H1 (cell line): ENCODE measurements around the gene CGNL1. TPM values are rescaled to one million over a fixed set of nuclear protein-coding genes. Genes with fewer than 3 reads are reported as not detected.

Experiments used
- CTCF ChIA-PET: fragments of 300-600 bp; sonication (Branson Sonifier 250); formaldehyde crosslinking; loops from one replicate; lab custom pipeline; 2021; ENCODE audit not compliant: partially characterized antibody; lab: Charles Lee
- POLR2A ChIA-PET: fragments of 300-600 bp; sonication (Branson Sonifier 250); formaldehyde crosslinking; loops from one replicate; lab custom pipeline; 2021; ENCODE audit warnings: inconsistent platforms; ENCODE audit not compliant: partially characterized antibody; lab: Charles Lee
- DNase-seq, 2 experiments: peaks; one replicate each; pipeline versions ENCODE4 v3.0.0 to v3.0.0-alpha.2; 2010 to 2022; ENCODE audit warnings: low spot score in 2 of 2, low read depth in 1 of 2, mixed read lengths in 1 of 2
- FAIRE-seq: peaks from 2 replicates; lab custom pipeline; 2011; peaks lifted over from hg19 to GRCh38; lab: Jason Lieb, UNC
- H2AFZ ChIP-seq: 2 replicates; pipeline ENCODE4 v1.8.1; 2012; ENCODE audit warnings: low read length, inconsistent platforms
- H2AK5ac ChIP-seq: 2 replicates; pipeline ENCODE4 v1.6.1; 2013; ENCODE audit warnings: low read depth, low read length
- H2BK120ac ChIP-seq: replicated peaks from 2 replicates; pipeline ENCODE3; 2013; ENCODE audit warnings: low read depth, low read length, inconsistent platforms
- H2BK12ac ChIP-seq: 2 replicates; pipeline ENCODE4 v1.6.1; 2013; ENCODE audit warnings: low read depth, low read length
- H2BK15ac ChIP-seq: 2 replicates; pipeline ENCODE4 v1.6.1; 2013; ENCODE audit warnings: low read length
- H2BK20ac ChIP-seq: 2 replicates; pipeline ENCODE4 v1.6.1; 2013; ENCODE audit warnings: low read length
- H2BK5ac ChIP-seq: 2 replicates; pipeline ENCODE4 v1.6.1; 2013; ENCODE audit warnings: low read depth, low read length
- H3K14ac ChIP-seq: 2 replicates; pipeline ENCODE4 v1.6.1; 2013; ENCODE audit warnings: inconsistent platforms; ENCODE audit not compliant: insufficient read length
- H3K18ac ChIP-seq: 2 replicates; pipeline ENCODE4 v1.6.1; 2013; ENCODE audit warnings: low read length; ENCODE audit errors: extremely low read depth
- H3K23ac ChIP-seq: 2 replicates; pipeline ENCODE4 v1.6.1; 2013; ENCODE audit warnings: inconsistent platforms; ENCODE audit not compliant: insufficient read length
- H3K23me2 ChIP-seq: 2 replicates; pipeline ENCODE4 v1.6.1; 2013; ENCODE audit warnings: low read depth, low read length
- H3K27ac ChIP-seq: 2 replicates; pipeline ENCODE4 v1.6.1; 2011; ENCODE audit warnings: low read depth, low read length, inconsistent platforms
- H3K27me3 ChIP-seq, 4 experiments: replicated peaks in 1 of 4; 1 replicate in 1 of 4; 2 replicates in 3 of 4; pipeline versions ENCODE4 v1.6.1 to v1.8.1; 2011 to 2013; ENCODE audit warnings: low read length in 3 of 4, mild to moderate bottlenecking in 3 of 4, inconsistent platforms in 2 of 4, mixed read lengths in 2 of 4, moderate library complexity in 1 of 4; ENCODE audit not compliant: control insufficient read depth in 3 of 4, insufficient read depth in 3 of 4; ENCODE audit errors: extremely low read depth in 1 of 4
- H3K36me3 ChIP-seq, 4 experiments: 2 replicates each; pipeline versions ENCODE4 v1.6.1 to v1.8.1; 2011 to 2013; ENCODE audit warnings: mild to moderate bottlenecking in 4 of 4, low read length in 3 of 4, moderate library complexity in 2 of 4, control low read depth in 1 of 4, inconsistent platforms in 1 of 4; ENCODE audit not compliant: insufficient read depth in 4 of 4, control insufficient read depth in 2 of 4
- H3K4ac ChIP-seq: replicated peaks from 2 replicates; pipeline ENCODE3; 2013; ENCODE audit warnings: low read length, low read depth, mixed read lengths, inconsistent platforms; ENCODE audit not compliant: insufficient read length
- H3K4me1 ChIP-seq, 4 experiments: replicated peaks in 1 of 4; 1 replicate in 1 of 4; 2 replicates in 3 of 4; pipeline versions ENCODE4 v1.6.1 to v1.8.1; 2011 to 2013; ENCODE audit warnings: low read length in 3 of 4, inconsistent platforms in 2 of 4, mixed read lengths in 1 of 4; ENCODE audit not compliant: insufficient read depth in 4 of 4, control insufficient read depth in 3 of 4
- H3K4me2 ChIP-seq, 2 experiments: 2 replicates each; pipeline versions ENCODE4 v1.6.1 to v1.8.1; 2011 to 2013; ENCODE audit warnings: low read depth in 2 of 2, low read length in 2 of 2, control low read depth in 1 of 2, inconsistent platforms in 1 of 2, mild to moderate bottlenecking in 1 of 2; ENCODE audit not compliant: insufficient read depth in 1 of 2
- H3K4me3 ChIP-seq, 4 experiments: fragments of 200-600, 300-600 bp in 1 of 4; sonication (generic), shearing (Covaris generic), sonication (Bioruptor Twin) in 1 of 4; 2 replicates each; pipeline versions ENCODE4 v1.5.1 to v1.8.1; 2011 to 2016; ENCODE audit warnings: low read length in 4 of 4, low read depth in 3 of 4, control low read depth in 2 of 4, inconsistent platforms in 2 of 4, mild to moderate bottlenecking in 2 of 4, mixed read lengths in 1 of 4, moderate library complexity in 1 of 4; ENCODE audit not compliant: insufficient read depth in 2 of 4; ENCODE audit errors: extremely low read depth in 1 of 4
- H3K56ac ChIP-seq: replicated peaks from 2 replicates; pipeline ENCODE3; 2013; ENCODE audit warnings: low read depth, mild to moderate bottlenecking, mixed read lengths, low read length, inconsistent platforms; ENCODE audit not compliant: insufficient read length
- H3K79me1 ChIP-seq: 2 replicates; pipeline ENCODE4 v1.6.1; 2013; ENCODE audit warnings: low read depth, low read length, control low read depth
- H3K79me2 ChIP-seq, 2 experiments: 2 replicates each; pipeline versions ENCODE4 v1.6.1 to v1.8.1; 2012 to 2013; ENCODE audit warnings: low read length in 2 of 2, mild to moderate bottlenecking in 2 of 2, inconsistent platforms in 1 of 2; ENCODE audit not compliant: insufficient read depth in 2 of 2, control insufficient read depth in 1 of 2
- H3K9ac ChIP-seq, 4 experiments: replicated peaks in 1 of 4; 1 replicate in 1 of 4; 2 replicates in 3 of 4; pipeline versions ENCODE4 v1.6.1 to v1.8.1; 2011 to 2013; ENCODE audit warnings: low read depth in 3 of 4, low read length in 3 of 4, control low read depth in 2 of 4, mild to moderate bottlenecking in 2 of 4, moderate library complexity in 2 of 4, inconsistent platforms in 1 of 4; ENCODE audit errors: extremely low read depth in 1 of 4
- H3K9me3 ChIP-seq, 2 experiments: 2 replicates each; pipeline versions ENCODE4 v1.6.1 to v1.8.1; 2012 to 2013; ENCODE audit warnings: mild to moderate bottlenecking in 2 of 2, moderate library complexity in 2 of 2, control low read depth in 1 of 2, inconsistent platforms in 1 of 2, low read depth in 1 of 2, low read length in 1 of 2, mixed read lengths in 1 of 2; ENCODE audit not compliant: insufficient read depth in 2 of 2
- H4K20me1 ChIP-seq, 2 experiments: replicated peaks in 1 of 2; 2 replicates each; pipeline versions ENCODE3 to v1.8.1; 2011 to 2013; ENCODE audit warnings: inconsistent platforms in 2 of 2, low read length in 2 of 2, mild to moderate bottlenecking in 1 of 2; ENCODE audit not compliant: insufficient read depth in 2 of 2, control insufficient read depth in 1 of 2
- H4K5ac ChIP-seq: 2 replicates; pipeline ENCODE4 v1.6.1; 2013; ENCODE audit warnings: low read length, low read depth, mixed read lengths, inconsistent platforms; ENCODE audit not compliant: insufficient read length
- H4K8ac ChIP-seq: 2 replicates; pipeline ENCODE4 v1.8.0; 2013; ENCODE audit warnings: mild to moderate bottlenecking, moderate library complexity, low read length, inconsistent platforms; ENCODE audit not compliant: insufficient read depth; ENCODE audit errors: extremely low read depth
- H4K91ac ChIP-seq: replicated peaks from 2 replicates; pipeline ENCODE3; 2013; ENCODE audit warnings: low read length, mixed read lengths, inconsistent platforms; ENCODE audit not compliant: insufficient read length
- CHD1 ChIP-seq: IDR thresholded peaks from 2 replicates; pipeline ENCODE4 v1.6.1; 2012; ENCODE audit warnings: low read depth, low read length, improper control_type of control experiment
- CHD2 ChIP-seq: IDR thresholded peaks from 2 replicates; pipeline ENCODE4 v1.6.1; 2012; ENCODE audit warnings: low read length, improper control_type of control experiment
- NRF1 ChIP-seq: IDR thresholded peaks from 2 replicates; pipeline ENCODE4 v1.6.1; 2011; ENCODE audit warnings: mild to moderate bottlenecking, low read depth, low read length, improper control_type of control experiment
- SIRT6 ChIP-seq: IDR thresholded peaks from one replicate; pipeline ENCODE4 v1.7.1; 2012; ENCODE audit warnings: low read length, inconsistent platforms
- SUZ12 ChIP-seq: fragments of 200-600 bp; sonication (generic); IDR thresholded peaks from 2 replicates; pipeline ENCODE4 v1.6.1; 2012; ENCODE audit warnings: mild to moderate bottlenecking, inconsistent platforms, low read length, moderate library complexity, mixed read lengths
- TAF1 ChIP-seq: IDR thresholded peaks from 2 replicates; pipeline ENCODE4 v1.6.1; 2011; ENCODE audit warnings: mild to moderate bottlenecking, low read depth, low read length
- WGBS, 2 experiments: shearing (Covaris generic) in 1 of 2; methylation state at CpG; one replicate each; pipeline versions ENCODE4 v1.1.6 to v1.1.7; 2013 to 2015; ENCODE audit warnings: low lambda C conversion rate in 2 of 2, mixed read lengths in 2 of 2, inconsistent platforms in 1 of 2, low coverage in 1 of 2, missing lambda C conversion rate in 1 of 2; ENCODE audit not compliant: insufficient replicate concordance in 2 of 2, insufficient coverage in 1 of 2, insufficient read length in 1 of 2; ENCODE audit errors: extremely low coverage in 1 of 2, missing lambda C conversion rate in 1 of 2; 5-methylcytosine and 5-hydroxymethylcytosine counted together
- polyA plus RNA-seq, 7 experiments: library from polyadenylated mRNA; depleted of rRNA in 3 of 7; stranded (reverse) in 5 of 7; unstranded in 2 of 7; fragments of >200 nt in 5 of 7; fragments of 200-250 nt in 2 of 7; gene quantifications; 1 replicate in 5 of 7; 2 replicates in 1 of 7; 4 replicates in 1 of 7; pipeline versions ENCODE4 v1.2.1 to v1.2.3, GENCODE V29; 2011 to 2013; ENCODE audit warnings: missing spikeins in 2 of 7, mixed read lengths in 2 of 7
- total RNA-seq: library from RNA; stranded (reverse); fragmentation: NEBNext Ultra II Directional; extraction: Animal tissue kit (Norgen Biotek cat#: 25700); gene quantifications from 2 replicates; pipeline ENCODE4 v1.2.1, GENCODE V29; 2021

Gene CGNL1
- total and polyA plus RNA-seq, 2 of the 8 experiments (the other 6 are each of a cell fraction or from before 2014, with no cell fraction given): 21.8 to 75.6 TPM

GRCh38 chr15:57343498-57343897 is 32.8 kb upstream of the CGNL1 start:
- Histone ChIP-seq H2BK120ac (no peak overlapping the region), H3K27ac (no peak overlapping the region), H3K79me1 (no peaks in the 10 kb centered on the region), H3K79me2 (no peaks in the 10 kb centered on the region), H4K5ac (no peak overlapping the region), H2BK15ac (no peak overlapping the region), H3K18ac (0 out of 2 replicates have a peak overlapping the region, but pooled peaks have one; percentile 10), H3K14ac (no peak overlapping the region), H3K4me1 (peaks cover 0 to 5% (median 0%) of the 10 kb centered on the region in 4 experiments; a peak in 2 of 7 replicates), H3K36me3 (no peaks in the 10 kb centered on the region), H3K9me3 (peaks cover 0 to 5% of the 10 kb centered on the region in 2 experiments; a peak in 1 of 4 replicates), H4K8ac (no peak overlapping the region), H4K20me1 (no peaks in the 10 kb centered on the region), H3K56ac (no peak overlapping the region), H3K4me2 (no peak overlapping the region), H2AK5ac (no peak overlapping the region), H4K91ac (no peak overlapping the region), H2BK5ac (no peak overlapping the region), H3K27me3 (no peaks in the 10 kb centered on the region), H3K4me3 (no peak overlapping the region), H3K4ac (no peak overlapping the region), H2BK20ac (no peak overlapping the region), H2AFZ (0 out of 2 replicates have a peak overlapping the region, but pooled peaks have one; percentile 51), H3K9ac (no peak overlapping the region), H3K23ac (no peak overlapping the region), H2BK12ac (no peak overlapping the region; the same call in 1 of the 2 replicates), H3K23me2 (no peaks in the 10 kb centered on the region)
- CTCF ChIA-PET: interaction anchor here (0.9 to 14.4 kb wide), 20 partner anchors 9 to 216 kb away, joined by 3 to 302 read pairs (median 9); partner anchors contain the start of gene CGNL1
- TF ChIP-seq CHD1: no peak
- TF ChIP-seq SIRT6: no peak
- TF ChIP-seq NRF1: no peak
- no peak for TF ChIP-seq CHD2
- TF ChIP-seq TAF1: no peak
- no peak for TF ChIP-seq SUZ12
- FAIRE-seq (no peak), DNase-seq (no peak)
- POLR2A ChIA-PET: no interaction called here
- WGBS, 2 experiments: 74% methylated on average over 6 of the region's 6 CpGs; no CpG with 5 or more reads in 1 of the 2 experiments
